GM18507 (cell line): ENCODE results near the gene GLIS2.

Experiments
- DNase-seq: peaks from one replicate; pipeline ENCODE4 v3.0.0; 2011; ENCODE audit warnings: low read depth; ENCODE audit not compliant: insufficient read length; ENCODE audit errors: extremely low spot score
- FAIRE-seq: peaks from 2 replicates; lab custom pipeline; 2011; peaks lifted over from hg19 to GRCh38; lab: Jason Lieb, UNC

Gene GLIS2

DNA sequence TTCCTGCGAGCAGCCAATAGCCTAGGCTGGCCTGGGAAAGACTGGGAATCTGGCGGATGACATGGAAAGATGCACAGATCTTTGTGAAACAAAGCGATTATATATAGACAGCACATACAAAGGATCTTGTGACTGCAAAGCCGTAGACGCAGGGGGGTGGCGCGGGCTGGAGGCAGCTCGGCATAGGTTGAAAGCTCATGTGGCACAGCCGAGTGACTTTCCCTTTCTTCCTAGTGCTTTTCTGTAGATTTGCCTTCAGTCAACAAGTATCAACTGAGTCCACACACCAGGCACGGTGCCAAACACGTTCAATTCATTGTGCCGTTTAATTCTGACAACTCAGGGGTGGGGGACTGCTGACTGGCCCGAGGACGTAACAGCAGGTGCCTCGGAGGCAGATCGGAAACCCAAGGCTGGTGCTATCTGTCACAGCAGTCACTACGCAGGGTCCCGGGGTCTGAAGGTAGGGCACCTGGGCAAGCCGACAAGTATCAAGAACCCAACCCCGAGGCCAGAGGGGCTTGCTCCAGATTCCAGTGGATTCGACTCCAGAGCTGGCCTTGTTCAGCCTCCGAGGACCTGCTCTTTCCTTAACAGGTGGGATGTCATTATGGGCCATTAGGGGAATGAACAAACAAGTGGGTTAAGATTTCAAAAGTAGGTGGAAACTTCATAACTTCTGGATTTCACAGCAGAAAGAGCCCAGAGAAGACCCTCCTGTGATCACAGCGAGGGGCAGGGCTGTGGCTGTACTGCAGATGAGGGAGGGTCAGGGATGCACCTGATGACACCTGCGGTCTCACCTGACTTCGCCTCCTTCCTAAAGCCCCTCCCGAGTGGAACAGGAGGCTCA, 29.3 kb downstream of the GLIS2 start:
- no peak for FAIRE-seq

DNA sequence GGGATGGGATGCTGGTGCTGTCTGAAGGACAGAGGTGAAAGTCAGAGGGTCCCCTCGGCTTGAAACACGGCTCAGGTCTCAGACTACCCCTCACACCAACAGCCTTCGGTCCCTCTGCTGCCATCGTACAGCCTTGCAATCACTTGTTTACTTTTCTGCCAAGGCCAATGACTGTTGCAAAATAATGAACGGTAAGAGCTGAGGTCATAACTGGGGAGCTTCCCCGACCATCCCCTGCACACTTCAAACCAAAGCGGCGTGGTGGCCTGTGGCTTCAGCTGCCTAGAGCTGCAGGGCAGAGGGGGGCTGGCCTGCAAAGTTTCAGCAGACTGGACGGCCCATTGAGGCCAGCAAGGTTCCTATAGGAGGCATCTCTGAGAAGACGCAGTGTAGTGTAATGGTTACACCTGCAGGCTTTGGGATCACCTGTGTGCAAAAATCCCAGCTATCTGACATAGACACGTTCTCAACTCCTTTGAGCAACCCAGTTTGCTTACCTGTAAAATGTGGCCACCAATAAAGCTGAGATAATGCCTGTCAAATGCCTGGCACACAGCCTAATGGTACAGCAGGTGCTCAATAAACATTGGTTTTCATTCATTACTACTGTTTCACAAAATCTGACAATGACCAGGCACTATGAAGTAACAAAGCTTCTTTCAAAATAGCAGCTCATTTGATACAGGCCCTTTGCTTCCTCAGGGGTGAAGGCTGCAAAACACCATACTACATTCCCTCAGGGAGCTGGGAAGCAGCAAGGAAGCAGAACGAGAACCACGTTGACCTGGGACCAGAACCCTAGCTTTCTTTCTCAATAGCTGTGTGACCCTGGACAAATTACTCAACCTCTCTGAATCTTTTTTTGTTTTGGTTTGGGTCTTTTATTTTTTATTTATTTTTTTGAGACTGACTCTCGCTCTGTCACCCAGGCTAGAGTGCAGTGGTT, 30.2 kb downstream of the GLIS2 start:
- DNase-seq (no peak), FAIRE-seq (no peak)

More for the DNA sequence above, 29.3 kb downstream of the GLIS2 start:
- no peak for DNase-seq

DNA sequence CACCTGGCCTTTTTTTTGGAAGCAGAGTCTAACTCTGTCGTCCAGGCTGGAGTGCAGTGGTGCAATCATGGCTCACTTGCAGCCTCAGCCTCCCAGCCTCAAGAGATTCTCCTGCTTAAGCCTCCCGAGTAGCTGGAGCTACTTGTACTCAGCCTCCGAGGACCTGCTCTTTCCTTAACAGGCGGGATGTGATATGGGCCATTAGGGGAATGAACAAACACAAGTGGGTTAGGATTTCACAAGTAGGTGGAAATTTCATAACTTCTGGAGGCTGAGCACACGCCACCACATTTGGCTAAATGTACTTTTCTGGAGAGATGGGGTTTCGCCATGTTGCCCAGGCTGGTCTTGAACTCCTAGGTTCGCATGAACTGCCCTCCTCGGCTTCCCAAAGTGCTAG, 31.1 kb downstream of the GLIS2 start:
- DNase-seq (no peak), FAIRE-seq (no peak)

DNA sequence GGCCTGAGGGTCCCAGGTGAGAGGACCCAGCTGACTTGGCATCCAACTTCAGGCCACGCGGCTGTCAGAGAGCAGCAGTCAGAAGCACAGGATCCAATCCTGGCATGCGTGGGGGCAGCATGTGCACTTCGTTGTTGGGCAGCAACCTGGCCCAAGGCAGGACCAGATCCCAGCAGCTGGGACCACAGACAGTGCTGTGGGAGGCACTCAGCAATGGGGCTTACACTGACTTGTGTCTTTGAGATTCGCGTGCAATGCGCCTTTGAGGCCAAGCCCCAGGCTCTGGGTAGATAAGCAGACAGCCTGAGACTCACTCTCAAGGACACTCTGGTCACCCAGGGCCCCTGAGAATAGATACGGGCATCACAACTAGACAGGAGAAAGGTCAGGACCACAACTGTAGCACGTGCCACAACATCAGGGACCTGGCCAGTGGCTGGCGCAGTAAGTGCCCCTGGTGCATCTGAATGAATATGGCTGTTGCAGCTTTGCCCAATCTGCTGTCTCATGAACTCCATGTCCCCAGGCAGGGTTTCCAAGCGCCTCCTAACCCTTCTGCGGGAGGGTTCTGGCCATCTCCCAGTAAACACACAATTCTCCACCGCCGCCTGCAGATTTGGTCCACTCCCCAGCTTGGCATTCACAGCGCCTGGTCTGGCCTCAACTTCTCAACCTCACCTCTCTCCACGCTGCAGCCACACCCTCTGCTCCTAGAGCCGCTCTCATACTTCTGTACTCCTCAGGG, 32.1 kb downstream of the GLIS2 start:
- no peak for FAIRE-seq
- no peak for DNase-seq

DNA sequence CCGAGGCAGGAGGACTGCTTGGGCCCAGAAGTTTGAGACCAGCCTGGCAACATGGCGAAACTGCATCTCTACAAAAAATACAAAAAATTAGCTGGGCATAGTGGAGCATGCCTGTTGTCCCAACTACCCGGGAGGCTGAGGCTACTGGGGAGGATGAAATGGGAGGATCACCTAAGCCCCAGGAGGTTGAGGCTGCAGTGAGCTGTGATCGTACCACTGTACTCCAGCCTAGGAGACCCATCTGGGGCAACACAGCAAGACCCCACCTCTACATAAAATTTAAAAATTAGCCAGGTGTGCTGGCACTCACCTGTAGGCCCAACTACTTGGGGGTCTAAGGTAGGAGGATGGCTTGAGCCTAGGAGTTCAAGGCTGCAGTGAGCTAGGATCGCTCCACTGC, 33.5 kb downstream of the GLIS2 start:
- FAIRE-seq (no peak), DNase-seq (no peak)

DNA sequence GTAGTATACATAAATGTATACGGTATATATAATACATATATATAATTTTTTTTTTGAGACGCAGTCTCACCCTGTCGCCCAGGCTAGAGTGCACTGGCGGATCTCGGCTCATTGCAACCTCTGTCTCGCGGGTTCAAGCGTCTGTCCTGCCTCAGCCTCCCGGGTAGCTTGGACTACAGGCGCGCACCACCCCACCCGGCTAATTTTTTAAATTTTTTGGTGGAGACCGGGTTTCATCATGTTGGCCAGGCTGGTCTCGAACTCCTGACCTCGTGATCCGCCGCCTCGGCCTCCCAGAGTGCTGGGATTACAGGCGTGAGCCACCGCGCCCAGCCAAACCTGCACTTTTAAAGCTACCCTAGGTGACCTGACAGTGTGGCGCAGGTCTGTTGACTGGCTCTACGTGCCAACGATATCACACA, 34.5 kb downstream of the GLIS2 start:
- DNase-seq (no peak), FAIRE-seq (no peak)

DNA sequence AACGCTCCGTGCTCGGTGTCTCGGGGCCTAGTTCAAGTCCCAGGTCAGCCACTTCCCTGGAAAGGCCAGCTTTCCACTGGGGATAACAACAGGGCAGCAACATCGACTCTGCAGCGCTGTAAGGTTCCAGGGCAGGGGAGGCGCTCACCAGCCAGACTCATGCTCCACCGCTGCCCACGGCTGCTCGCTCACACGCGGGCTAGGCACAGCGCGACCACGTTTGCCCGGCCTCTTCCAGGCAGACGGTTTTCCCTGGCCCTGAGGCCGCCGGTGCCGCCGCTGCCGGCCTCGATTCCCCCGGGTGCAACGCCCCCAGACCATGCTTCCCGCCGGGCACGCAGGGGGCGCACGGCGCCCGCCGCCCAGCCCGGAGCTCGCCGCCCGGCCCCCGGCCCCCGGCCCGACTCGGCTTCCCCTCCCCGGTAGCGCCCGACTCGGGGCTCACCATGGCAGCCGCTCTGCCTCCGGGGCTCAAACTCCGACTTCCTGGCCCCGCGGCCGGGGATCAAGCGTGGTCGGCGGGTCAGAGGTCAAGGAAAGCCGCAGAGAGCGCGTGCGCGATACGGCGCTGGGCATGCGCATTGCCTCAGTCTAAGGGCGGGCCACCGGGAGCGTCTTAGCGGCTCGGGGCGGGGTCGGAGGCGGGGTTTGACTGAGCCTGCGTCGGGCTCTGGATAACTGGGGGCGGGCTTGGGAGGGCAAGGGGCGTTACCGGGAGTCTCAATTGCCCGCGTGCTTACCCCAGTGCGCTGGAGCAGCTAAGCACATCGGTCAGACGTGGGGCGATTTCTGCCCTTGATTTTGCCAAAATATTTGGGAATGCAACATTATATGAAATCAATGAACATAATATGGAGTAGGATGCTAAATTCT, 35.2 kb downstream of the GLIS2 start, which contains the start of gene PAM16:
Gene PAM16, minus strand, starts transcription at position 535 of the 873 bp plus-strand sequence. Its CDS starts 87 bp downstream, at position 448.
- DNase-seq = peak; percentile 97
- FAIRE-seq = peak; percentile 93

DNA sequence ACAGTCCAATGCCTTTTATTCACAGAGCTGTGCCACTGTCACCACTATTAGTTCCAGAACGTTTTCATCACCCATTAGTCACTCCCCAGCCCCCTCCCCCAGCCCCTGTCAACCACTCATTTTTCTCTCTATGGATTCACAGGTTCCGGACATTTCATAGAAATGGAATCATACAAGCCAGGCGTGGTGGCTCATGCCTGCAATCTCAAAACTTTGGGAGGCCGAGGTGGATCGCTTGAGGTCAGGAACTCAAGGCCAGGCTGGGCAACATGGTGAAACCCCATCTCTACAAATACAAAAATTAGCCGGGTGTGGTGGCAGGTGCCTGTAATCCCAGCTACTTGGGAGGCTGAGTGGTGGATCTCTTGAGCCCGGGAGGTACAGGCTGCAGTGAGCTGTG, 36.0 kb downstream of the GLIS2 start:
- no peak for FAIRE-seq
- DNase-seq = no peak

DNA sequence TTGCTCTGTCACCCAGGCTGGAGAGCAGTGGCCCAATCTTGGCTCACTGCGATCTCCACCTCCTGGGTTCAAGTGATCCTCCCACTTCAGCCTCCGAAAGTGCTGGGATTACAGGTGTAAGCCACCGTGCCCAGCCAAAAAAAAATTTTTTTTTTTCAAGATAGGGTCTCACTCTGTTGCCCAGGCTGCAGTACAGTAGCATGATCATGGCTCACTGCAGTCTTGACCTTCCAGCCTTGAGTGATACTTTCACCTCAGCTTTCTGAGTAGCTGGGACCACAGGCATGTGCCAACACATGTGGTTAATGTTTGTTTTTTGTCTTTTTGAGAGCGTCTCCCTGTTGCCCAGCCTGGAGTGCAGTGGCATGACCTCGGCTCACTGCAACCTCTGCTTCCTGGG, 37.0 kb downstream of the GLIS2 start:
- no peak for FAIRE-seq

DNA sequence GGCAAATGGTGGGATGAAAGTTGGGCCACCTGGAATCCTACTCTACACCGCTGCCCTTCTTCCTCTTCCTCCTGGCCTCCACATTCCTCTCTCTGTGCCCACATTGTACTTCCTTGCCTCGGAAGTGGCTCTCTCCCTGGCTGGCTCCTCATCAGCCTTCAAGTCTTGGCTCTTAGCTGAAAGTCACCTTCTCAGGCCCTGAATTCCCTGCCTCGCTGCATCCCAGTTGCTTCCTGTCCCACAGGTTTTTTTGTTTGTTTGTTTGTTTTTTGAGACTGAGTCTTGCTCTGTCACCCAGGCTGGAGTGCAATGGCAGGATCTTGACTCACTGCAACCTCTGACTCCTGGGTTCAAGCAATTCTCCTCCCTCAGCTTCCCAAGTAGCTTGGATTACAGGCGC, 37.8 kb downstream of the GLIS2 start:
- no peak for DNase-seq
- no peak for FAIRE-seq

More for the DNA sequence above, 37.0 kb downstream of the GLIS2 start:
- DNase-seq = no peak

DNA sequence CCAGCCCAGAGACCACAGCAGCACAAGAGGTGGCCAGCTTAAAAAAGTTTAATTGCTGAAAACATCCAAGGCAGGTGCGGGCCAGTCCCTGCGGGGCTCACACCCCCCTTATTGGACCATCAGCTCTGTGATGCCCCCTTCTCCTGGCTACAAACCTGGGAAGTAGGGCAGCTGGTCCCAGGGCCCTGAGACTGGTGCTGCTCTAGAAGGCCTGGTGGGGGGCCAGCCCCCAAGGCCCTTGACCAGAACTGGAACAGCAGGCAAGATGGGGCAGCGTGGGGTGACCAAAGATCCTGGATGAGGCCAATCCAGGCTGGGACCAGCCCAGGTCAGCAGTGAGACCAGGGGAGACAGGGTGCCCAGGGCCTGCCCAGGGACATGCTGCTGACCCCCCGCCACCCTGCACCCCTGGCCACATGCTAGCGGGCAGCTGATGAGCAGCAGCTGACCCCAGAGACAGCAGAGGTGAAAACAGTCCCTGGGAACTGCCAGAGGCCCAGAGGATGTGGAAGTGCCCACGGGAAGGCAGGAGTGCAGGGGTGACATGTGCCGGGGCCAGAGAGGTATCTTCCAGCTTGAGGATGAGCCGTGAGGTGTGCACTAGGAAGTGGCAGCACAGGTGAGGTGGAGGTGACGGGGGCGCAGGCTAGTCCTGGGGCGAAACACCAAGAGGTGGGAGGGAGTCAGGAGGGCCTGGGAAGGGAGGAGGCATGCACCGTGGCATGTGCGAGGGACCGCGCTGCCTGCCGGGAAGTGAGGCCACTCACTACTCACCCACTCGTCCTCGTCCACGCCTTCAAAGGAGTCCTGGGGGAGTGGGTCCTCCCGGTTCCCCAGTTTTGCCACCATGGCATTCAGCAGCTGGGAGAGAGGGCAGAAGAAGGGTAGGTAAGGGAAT, 38.9 kb downstream of the GLIS2 start:
- FAIRE-seq (no peak), DNase-seq (no peak)

DNA sequence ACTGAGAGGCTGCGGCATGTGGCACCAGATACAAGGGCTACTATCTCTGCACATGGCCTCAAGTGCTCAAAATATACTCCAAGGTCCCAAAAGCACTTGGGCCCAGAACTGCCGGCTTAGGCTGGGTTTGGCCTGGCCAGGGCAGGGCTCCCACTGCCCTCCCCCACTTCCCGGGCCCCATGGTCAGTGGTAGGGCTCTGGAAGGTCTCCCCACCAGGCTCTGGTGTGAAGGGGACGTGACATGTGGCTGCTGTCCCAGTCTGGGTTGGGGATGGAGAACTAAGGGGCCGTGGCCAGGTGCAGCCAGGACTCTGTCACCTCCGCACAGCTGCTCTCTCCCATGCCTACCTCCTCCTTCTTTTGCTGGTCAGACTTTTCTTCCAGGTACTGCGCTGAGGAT, 41.0 kb downstream of the GLIS2 start:
- FAIRE-seq (no peak), DNase-seq (no peak)

DNA sequence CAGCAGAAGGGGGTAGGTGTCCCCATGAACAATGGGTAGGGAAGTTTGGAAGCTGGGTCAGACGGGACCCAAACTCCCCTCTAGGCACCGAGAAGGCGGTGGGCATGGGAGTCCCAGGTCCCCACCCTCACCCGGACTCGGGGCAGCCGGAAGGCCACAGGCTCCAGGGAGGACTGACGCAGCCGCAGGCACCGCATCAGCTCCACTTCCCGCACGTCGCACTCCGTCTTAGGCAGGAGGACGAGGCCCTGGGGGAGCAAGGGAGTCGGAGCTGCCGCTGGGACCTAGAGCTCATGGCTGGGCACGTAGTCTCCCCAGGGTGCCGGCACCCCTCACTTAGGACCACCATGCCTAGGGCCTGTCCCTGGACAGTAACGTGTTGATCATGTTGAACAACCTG, 42.4 kb downstream of the GLIS2 start:
- no peak for FAIRE-seq
- DNase-seq = no peak

DNA sequence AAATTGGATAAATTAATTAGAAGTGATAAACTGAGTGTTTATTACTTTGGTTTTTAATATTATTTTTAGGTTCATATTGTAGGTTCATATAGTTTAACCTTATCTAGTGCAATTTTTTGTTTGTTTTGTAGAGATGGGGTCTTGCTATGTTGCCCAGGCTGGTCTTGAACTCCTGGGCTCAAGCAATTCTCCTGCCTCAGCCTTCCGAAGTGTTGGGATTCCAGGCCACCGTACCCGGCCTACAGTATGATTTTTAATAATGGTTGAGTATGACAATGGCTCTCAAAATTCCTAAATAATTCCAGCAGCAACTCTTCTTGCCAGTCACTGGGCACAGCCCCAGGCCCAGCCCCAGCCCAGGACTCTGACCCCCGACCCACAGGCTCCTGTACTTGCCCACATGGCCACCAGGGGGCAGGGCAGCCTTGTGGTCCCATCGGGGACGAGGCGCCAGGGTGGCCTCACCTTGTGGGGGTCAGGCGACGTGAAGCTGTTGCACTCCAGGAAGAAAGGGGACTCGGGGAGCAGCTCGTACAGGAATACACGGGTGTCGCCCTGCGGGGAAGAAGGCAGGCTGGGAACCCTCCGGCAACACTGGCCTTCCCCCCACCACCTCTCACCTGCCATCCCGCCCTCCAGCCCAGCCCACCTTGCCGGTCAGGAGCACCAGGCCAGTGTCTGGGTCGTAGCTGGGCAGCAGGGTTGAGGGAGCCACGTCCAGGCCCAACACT, 43.1 kb downstream of the GLIS2 start:
- DNase-seq = peak; percentile 59
- peak; percentile 73 for FAIRE-seq

DNA sequence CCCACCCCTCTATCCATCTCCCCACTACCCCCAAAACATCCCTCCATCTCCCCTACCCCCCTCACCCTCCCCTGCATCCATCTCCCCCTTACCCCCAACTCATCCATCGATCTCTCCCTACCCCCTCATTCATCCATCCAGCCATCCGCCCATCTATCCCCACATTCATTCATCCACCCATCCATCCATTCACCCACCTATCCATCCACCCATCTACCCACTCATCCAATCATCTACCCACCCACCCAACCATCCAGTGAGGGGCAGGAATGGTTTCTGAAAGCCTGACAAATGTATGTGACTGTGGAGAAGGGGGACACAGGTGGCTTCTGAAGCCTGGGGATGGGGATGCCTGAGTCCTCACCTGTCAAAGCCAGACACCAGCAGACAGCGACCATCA, 44.0 kb downstream of the GLIS2 start:
- no peak for DNase-seq
- no peak for FAIRE-seq

DNA sequence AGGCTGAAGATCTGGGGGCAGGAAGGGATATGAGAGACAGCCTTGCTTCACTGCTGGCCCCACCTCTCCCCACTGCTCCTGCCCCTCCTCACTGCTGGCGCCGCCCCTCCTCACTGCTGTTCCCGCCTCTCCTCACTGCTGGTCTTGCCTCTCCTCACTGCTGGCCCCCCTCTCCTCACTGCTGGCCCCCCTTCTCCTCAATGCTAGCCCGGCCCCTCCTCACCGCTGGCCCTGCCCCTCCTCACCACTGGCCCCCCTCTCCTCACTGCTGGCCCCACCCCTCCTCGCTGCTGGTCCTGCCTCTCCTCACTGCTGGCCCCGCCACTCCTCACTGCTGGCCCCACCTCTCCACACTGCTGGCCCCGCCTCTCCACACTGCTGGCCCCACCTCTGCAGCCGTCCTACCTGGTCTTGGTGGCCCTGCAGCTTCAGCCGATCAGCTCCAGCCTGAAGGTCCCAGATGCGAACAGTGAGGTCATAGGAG, 44.7 kb downstream of the GLIS2 start:
- FAIRE-seq (no peak), DNase-seq (no peak)
